ENCODE data around the gene OSBP.
A peak's percentile ranks its signal among the peaks of the same experiment; 100 is the strongest.

The OSBP gene

GRCh38 chr11:59572091-59572490 lies 43.5 kb downstream of the OSBP start:
- H3K9me3 ChIP-seq (ENCODE audit: insufficient read depth, low read length, severe bottlenecking) = no peaks in the 10 kb centered on the region
- DNase-seq (no peak), ATAC-seq (ENCODE audit: insufficient read depth, low read depth) (no peak)
- no peak overlapping the region for H2AFZ ChIP-seq (ENCODE audit: low read depth, low read length)
- H3K4me2 ChIP-seq (ENCODE audit: insufficient read depth, low read length) = no peak overlapping the region
- no peak overlapping the region for H3K9ac ChIP-seq (ENCODE audit: low read depth, low read length)
- H3K4me3 ChIP-seq (ENCODE audit: low read depth in 1 of 2, low read length in 2 of 2) = no peak overlapping the region
- no peaks in the 10 kb centered on the region for H3K79me2 ChIP-seq (ENCODE audit: insufficient read depth, low read length)
- TF ChIP-seq EZH2 (IDR thresholded peaks at IDR 0.05; ENCODE audit: borderline replicate concordance, low read depth, low read length, severe bottlenecking) (no peak), CTCF (IDR thresholded peaks at IDR 0.05; ENCODE audit: borderline replicate concordance, extremely low read depth, low read length, poor library complexity, severe bottlenecking) (no peak)
- no peaks in the 10 kb centered on the region for H4K20me1 ChIP-seq (ENCODE audit: insufficient read depth, low read length)
- no peak overlapping the region for H3K27ac ChIP-seq (ENCODE audit: low read length)
- no peaks in the 10 kb centered on the region for H3K4me1 ChIP-seq (ENCODE audit: insufficient read depth, low read length)
- H3K36me3 ChIP-seq (ENCODE audit: insufficient read depth, low read length) = peaks cover 25% of the 10 kb centered on the region
- H3K27me3 ChIP-seq (ENCODE audit: insufficient read depth, low read length, poor library complexity) = no peaks in the 10 kb centered on the region

GRCh38 chr11:59562292-59562691 lies 53.3 kb downstream of the OSBP start:
- H3K27ac ChIP-seq (ENCODE audit: low read length) = no peak overlapping the region
- no peak for DNase-seq
- H3K4me3 ChIP-seq (ENCODE audit: low read depth in 1 of 2, low read length in 2 of 2) = no peak overlapping the region
- no peak for TF ChIP-seq CTCF (IDR thresholded peaks at IDR 0.05; ENCODE audit: borderline replicate concordance, extremely low read depth, low read length, poor library complexity, severe bottlenecking)
- no peak for TF ChIP-seq EZH2 (IDR thresholded peaks at IDR 0.05; ENCODE audit: borderline replicate concordance, low read depth, low read length, severe bottlenecking)
- H2AFZ ChIP-seq (ENCODE audit: low read depth, low read length) = no peak overlapping the region; the same call in 1 of the 2 replicates
- H3K9me3 ChIP-seq (ENCODE audit: insufficient read depth, low read length, severe bottlenecking) = no peaks in the 10 kb centered on the region
- H3K79me2 ChIP-seq (ENCODE audit: insufficient read depth, low read length) = no peaks in the 10 kb centered on the region
- H4K20me1 ChIP-seq (ENCODE audit: insufficient read depth, low read length) = no peaks in the 10 kb centered on the region
- no peaks in the 10 kb centered on the region; the same call in 1 of the 2 replicates for H3K36me3 ChIP-seq (ENCODE audit: insufficient read depth, low read length)
- no peak overlapping the region for H3K4me2 ChIP-seq (ENCODE audit: insufficient read depth, low read length)
- H3K27me3 ChIP-seq (ENCODE audit: insufficient read depth, low read length, poor library complexity) = no peaks in the 10 kb centered on the region
- H3K4me1 ChIP-seq (ENCODE audit: insufficient read depth, low read length) = peaks cover 26% of the 10 kb centered on the region
- no peak for ATAC-seq (ENCODE audit: insufficient read depth, low read depth)
- no peak overlapping the region for H3K9ac ChIP-seq (ENCODE audit: low read depth, low read length)

DNA sequence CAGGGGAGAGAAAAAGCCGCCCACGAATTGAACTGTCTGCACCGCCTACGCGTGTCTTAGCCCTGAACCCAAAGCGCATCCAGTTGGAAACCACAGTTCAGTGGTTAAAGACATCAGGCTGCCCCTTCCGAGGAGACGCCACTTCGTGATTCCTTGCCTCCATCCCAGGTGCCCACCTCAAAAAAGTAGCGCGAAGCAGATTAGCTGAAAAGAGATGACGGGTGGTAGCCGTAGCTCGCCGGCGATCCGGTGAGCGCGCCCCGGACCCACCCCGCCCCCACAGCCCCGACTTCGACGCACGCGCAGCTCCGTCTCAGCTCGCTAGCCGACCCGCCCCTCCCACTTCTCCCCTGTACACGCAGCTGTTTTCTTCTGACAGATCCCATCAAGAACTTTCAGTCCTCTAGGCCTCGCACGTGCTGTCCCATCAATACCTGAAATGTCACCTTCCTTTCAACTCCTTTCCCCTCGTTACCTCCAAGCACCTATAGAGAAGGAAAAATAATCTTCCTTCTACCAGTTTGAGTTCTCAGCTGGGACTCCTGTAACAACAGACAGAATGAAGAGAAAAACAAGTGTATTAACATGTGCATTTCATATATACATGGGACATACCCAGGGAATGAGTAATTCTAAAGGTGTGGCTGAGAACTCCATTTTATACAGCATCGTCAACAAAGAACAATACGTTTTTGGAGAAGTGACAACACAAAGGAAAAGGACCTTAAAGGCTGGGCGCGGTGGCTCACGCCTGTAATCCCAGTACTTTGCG lies 54.7 kb downstream of the OSBP start:
- Histone ChIP-seq H3K36me3 (ENCODE audit: insufficient read depth, low read length) (no peaks in the 10 kb centered on the region; the same call in 1 of the 2 replicates), H3K27me3 (ENCODE audit: insufficient read depth, low read length, poor library complexity) (no peaks in the 10 kb centered on the region), H3K4me3 (ENCODE audit: low read depth in 1 of 2, low read length in 2 of 2) (peak overlapping the region; percentile 95 to 97), H3K79me2 (ENCODE audit: insufficient read depth, low read length) (no peaks in the 10 kb centered on the region), H3K4me2 (ENCODE audit: insufficient read depth, low read length) (peak overlapping the region; percentile 79), H3K4me1 (ENCODE audit: insufficient read depth, low read length) (peaks cover 23% of the 10 kb centered on the region), H3K9ac (ENCODE audit: low read depth, low read length) (peak overlapping the region; percentile 93), H3K9me3 (ENCODE audit: insufficient read depth, low read length, severe bottlenecking) (no peaks in the 10 kb centered on the region), H3K27ac (ENCODE audit: low read length) (peak overlapping the region; percentile 90), H4K20me1 (ENCODE audit: insufficient read depth, low read length) (no peaks in the 10 kb centered on the region), H2AFZ (ENCODE audit: low read depth, low read length) (peak overlapping the region; percentile 100)
- DNase-seq (peak; percentile 86), ATAC-seq (ENCODE audit: insufficient read depth, low read depth) (peak; percentile 80)
- TF ChIP-seq CTCF (IDR thresholded peaks at IDR 0.05; ENCODE audit: borderline replicate concordance, extremely low read depth, low read length, poor library complexity, severe bottlenecking) (no peak), EZH2 (IDR thresholded peaks at IDR 0.05; ENCODE audit: borderline replicate concordance, low read depth, low read length, severe bottlenecking) (no peak)

Data from DND-41 (cell line).